Esophagus squamous epithelium (tissue), 4 donors: ENCODE data around the gene PPM1M.

Experiments
- POLR2A ChIP-seq, 4 donors: fragments of 450-650 bp; IDR thresholded peaks; one replicate each; pipeline ENCODE4 v1.6.1; 2017; ENCODE audit warnings: antibody characterized with exemption in 4 of 4, mild to moderate bottlenecking in 4 of 4, moderate library complexity in 3 of 4
- TF ChIP-seq, protein P1 (sequence below), 6 experiments: fragments of 450-650 bp in 4 of 6; fragments of 200-600 bp in 2 of 6; sonication (generic) in 2 of 6; IDR thresholded peaks; one replicate each; pipeline ENCODE4 v1.5.1; 2016 to 2019; ENCODE audit warnings: antibody characterized with exemption in 6 of 6, mild to moderate bottlenecking in 4 of 6, moderate library complexity in 4 of 6

DNA sequence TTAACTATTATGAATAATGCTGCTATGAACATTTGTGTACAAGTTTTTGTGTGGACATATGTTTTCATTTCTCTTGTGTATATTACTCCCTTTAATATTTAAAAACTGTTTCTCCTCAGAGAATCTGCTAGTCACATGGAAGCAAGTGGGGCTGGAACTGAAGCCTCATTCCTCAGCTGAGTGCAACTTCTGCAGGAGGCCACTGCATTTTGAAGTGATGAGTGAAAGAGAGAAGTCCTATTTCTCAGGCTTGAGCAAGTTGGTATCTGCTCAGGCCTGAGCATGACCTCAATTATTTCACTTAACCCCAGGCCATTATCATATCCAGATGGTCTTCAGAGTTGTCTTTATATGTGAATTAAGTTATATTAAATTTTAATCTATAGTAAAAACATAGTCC lies 31.7 kb upstream of the PPM1M start:
- no peak for TF ChIP-seq POLR2A (IDR thresholded peaks at IDR 0.05)
- TF ChIP-seq, protein P1, sequence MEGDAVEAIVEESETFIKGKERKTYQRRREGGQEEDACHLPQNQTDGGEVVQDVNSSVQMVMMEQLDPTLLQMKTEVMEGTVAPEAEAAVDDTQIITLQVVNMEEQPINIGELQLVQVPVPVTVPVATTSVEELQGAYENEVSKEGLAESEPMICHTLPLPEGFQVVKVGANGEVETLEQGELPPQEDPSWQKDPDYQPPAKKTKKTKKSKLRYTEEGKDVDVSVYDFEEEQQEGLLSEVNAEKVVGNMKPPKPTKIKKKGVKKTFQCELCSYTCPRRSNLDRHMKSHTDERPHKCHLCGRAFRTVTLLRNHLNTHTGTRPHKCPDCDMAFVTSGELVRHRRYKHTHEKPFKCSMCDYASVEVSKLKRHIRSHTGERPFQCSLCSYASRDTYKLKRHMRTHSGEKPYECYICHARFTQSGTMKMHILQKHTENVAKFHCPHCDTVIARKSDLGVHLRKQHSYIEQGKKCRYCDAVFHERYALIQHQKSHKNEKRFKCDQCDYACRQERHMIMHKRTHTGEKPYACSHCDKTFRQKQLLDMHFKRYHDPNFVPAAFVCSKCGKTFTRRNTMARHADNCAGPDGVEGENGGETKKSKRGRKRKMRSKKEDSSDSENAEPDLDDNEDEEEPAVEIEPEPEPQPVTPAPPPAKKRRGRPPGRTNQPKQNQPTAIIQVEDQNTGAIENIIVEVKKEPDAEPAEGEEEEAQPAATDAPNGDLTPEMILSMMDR (IDR thresholded peaks at IDR 0.05), result no peak
